Measurements from ENCODE around the gene ATP5PO.
"Not testable (repeated sequence)": the region's sequence is repeated elsewhere in the genome, so short reads cannot be mapped to it uniquely, and the experiment has no call there.

The ATP5PO gene

DNA sequence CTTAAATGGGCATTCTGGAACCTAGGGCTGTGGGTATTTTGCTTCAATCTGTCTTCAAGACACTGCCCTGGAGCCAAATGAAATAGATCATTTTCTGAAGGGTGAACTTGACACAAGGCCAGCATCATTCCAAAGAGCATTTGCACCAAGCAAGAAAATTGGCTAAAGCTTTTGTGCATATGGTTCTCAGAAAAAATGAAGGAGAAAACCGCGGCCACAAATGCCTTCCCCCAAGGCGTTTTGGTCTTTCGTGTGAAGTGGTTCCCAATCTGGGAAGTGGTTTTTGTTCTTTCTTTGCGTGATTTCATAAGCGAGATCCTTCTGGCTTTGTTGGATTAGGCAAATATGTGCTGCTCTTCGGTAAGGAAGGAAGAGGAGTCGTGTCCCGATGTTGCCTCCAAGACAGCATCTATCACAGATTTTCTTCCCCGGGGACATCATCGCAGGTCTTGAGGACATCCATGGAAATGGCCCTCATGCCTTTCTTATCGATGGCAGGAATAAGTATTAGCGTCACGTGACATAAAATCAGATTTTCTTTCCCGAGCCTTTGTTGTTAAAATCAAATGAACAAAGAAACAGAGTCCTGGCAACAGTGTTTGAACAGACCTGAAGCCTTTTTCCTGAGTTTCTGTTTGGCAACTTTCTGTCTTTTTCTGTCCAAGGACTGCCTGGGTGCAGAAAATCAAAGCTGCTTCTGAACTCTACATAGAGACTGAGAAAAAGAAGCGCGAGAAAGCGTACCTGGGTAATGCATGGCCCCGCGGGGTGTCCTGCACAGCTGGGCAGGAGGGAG is 31.0 kb downstream of the ATP5PO start:
- no peak overlapping the region for H3K4me3 Mint-ChIP-seq
- H3K9me3 Mint-ChIP-seq, result no peaks in the 10 kb centered on the region
- intact Hi-C loops (cut with micrococcal nuclease), result no loop called here
- no peak overlapping the region for H3K27ac Mint-ChIP-seq
- no peaks in the 10 kb centered on the region for H3K36me3 Mint-ChIP-seq (ENCODE audit: low read depth)
- no peaks in the 10 kb centered on the region for H3K27me3 Mint-ChIP-seq
- H3K4me1 Mint-ChIP-seq (ENCODE audit: low read depth), result no peaks in the 10 kb centered on the region

GRCh38 chr21:33883118-33883517 is 32.5 kb downstream of the ATP5PO start:
- Mint-ChIP-seq H3K4me3 (no peak overlapping the region), H3K9me3 (no peaks in the 10 kb centered on the region), H3K27me3 (no peaks in the 10 kb centered on the region), H3K27ac (no peak overlapping the region), H3K36me3 (ENCODE audit: low read depth) (no peaks in the 10 kb centered on the region), H3K4me1 (ENCODE audit: low read depth) (no peaks in the 10 kb centered on the region)
- intact Hi-C loops (cut with micrococcal nuclease), result no loop called here

GRCh38 chr21:33881689-33882440 is 33.7 kb downstream of the ATP5PO start:
- Mint-ChIP-seq H3K9me3 (no peaks in the 10 kb centered on the region), H3K4me3 (no peak overlapping the region), H3K27me3 (no peaks in the 10 kb centered on the region), H3K27ac (no peak overlapping the region), H3K36me3 (ENCODE audit: low read depth) (no peaks in the 10 kb centered on the region), H3K4me1 (ENCODE audit: low read depth) (no peaks in the 10 kb centered on the region)
- intact Hi-C loops (cut with micrococcal nuclease), result no loop called here

- Mint-ChIP-seq H3K4me1 (ENCODE audit: low read depth) (no peaks in the 10 kb centered on the region), H3K36me3 (ENCODE audit: low read depth) (no peaks in the 10 kb centered on the region), H3K9me3 (no peaks in the 10 kb centered on the region), H3K27me3 (no peaks in the 10 kb centered on the region), H3K27ac (no peak overlapping the region), H3K4me3 (no peak overlapping the region)
- intact Hi-C loops (cut with micrococcal nuclease), result no loop called here
Observed at GRCh38 chr21:33880626-33881025, 35.0 kb downstream of the ATP5PO start.

GRCh38 chr21:33878824-33879223 is 36.8 kb downstream of the ATP5PO start:
- intact Hi-C loops (cut with micrococcal nuclease), result no loop called here
- Mint-ChIP-seq H3K36me3 (ENCODE audit: low read depth) (no peaks in the 10 kb centered on the region), H3K4me1 (ENCODE audit: low read depth) (no peaks in the 10 kb centered on the region), H3K27me3 (no peaks in the 10 kb centered on the region), H3K4me3 (no peak overlapping the region), H3K9me3 (no peaks in the 10 kb centered on the region), H3K27ac (no peak overlapping the region)

GRCh38 chr21:33875026-33875695 is 40.4 kb downstream of the ATP5PO start:
- Mint-ChIP-seq H3K4me3 (no peak overlapping the region), H3K9me3 (no peaks in the 10 kb centered on the region), H3K27me3 (no peaks in the 10 kb centered on the region), H3K36me3 (ENCODE audit: low read depth) (no peaks in the 10 kb centered on the region), H3K4me1 (ENCODE audit: low read depth) (no peaks in the 10 kb centered on the region), H3K27ac (no peak overlapping the region)
- intact Hi-C loops (cut with micrococcal nuclease), result no loop called here

- intact Hi-C loops (cut with micrococcal nuclease), result no loop called here
- no peaks in the 10 kb centered on the region for H3K9me3 Mint-ChIP-seq
Observed at GRCh38 chr21:33874161-33874560, 41.4 kb downstream of the ATP5PO start.

GRCh38 chr21:33872881-33873515 is 42.6 kb downstream of the ATP5PO start:
- Mint-ChIP-seq H3K36me3 (ENCODE audit: low read depth) (no peaks in the 10 kb centered on the region), H3K4me3 (no peak overlapping the region), H3K4me1 (ENCODE audit: low read depth) (peaks cover 5% of the 10 kb centered on the region), H3K9me3 (no peaks in the 10 kb centered on the region), H3K27ac (no peak overlapping the region), H3K27me3 (no peaks in the 10 kb centered on the region)
- intact Hi-C loops (cut with micrococcal nuclease), result no loop called here

More at GRCh38 chr21:33874161-33874560, 41.4 kb downstream of the ATP5PO start:
- Mint-ChIP-seq H3K4me3 (no peak overlapping the region), H3K36me3 (ENCODE audit: low read depth) (no peaks in the 10 kb centered on the region), H3K27ac (no peak overlapping the region), H3K4me1 (ENCODE audit: low read depth) (peaks cover 5% of the 10 kb centered on the region), H3K27me3 (no peaks in the 10 kb centered on the region)

DNA sequence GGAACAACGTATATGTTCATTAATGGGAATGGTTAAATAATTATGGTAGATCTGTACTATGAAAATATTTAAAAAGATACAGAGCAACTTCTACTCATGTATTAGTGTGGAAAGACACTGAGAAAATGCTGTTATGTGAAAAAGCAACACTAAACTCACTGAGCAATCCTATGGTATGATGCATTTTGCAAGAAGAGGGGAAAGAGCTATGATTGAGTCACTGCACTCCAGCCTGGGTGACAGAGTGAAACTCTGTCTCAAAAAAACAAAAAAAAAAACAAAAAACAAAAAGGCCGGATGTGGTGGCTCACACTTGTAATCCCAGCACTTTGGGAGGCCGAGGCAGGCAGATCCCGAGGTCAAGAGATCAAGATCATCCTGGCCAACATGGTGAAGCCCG is 44.4 kb downstream of the ATP5PO start:
- H3K4me1 Mint-ChIP-seq (ENCODE audit: low read depth), result peaks cover 5% of the 10 kb centered on the region
- H3K9me3 Mint-ChIP-seq, result no peaks in the 10 kb centered on the region
- no peak overlapping the region for H3K4me3 Mint-ChIP-seq
- no peak overlapping the region for H3K27ac Mint-ChIP-seq
- peaks cover 4% of the 10 kb centered on the region for H3K27me3 Mint-ChIP-seq
- no peaks in the 10 kb centered on the region for H3K36me3 Mint-ChIP-seq (ENCODE audit: low read depth)
- intact Hi-C loops (cut with micrococcal nuclease), result no loop called here

- Mint-ChIP-seq H3K9me3 (no peaks in the 10 kb centered on the region), H3K4me3 (no peak overlapping the region), H3K4me1 (ENCODE audit: low read depth) (peaks cover 5% of the 10 kb centered on the region), H3K27ac (no peak overlapping the region), H3K36me3 (ENCODE audit: low read depth) (no peaks in the 10 kb centered on the region), H3K27me3 (peaks cover 4% of the 10 kb centered on the region)
- intact Hi-C loops (cut with micrococcal nuclease), result no loop called here
Observed at GRCh38 chr21:33870768-33871167, 44.8 kb downstream of the ATP5PO start.

GRCh38 chr21:33869873-33870272 is 45.7 kb downstream of the ATP5PO start:
- H3K9me3 Mint-ChIP-seq, result no peaks in the 10 kb centered on the region
- intact Hi-C loops (cut with micrococcal nuclease), result no loop called here
- H3K36me3 Mint-ChIP-seq (ENCODE audit: low read depth), result no peaks in the 10 kb centered on the region
- no peak overlapping the region for H3K27ac Mint-ChIP-seq
- H3K4me1 Mint-ChIP-seq (ENCODE audit: low read depth), result peaks cover 5% of the 10 kb centered on the region
- peaks cover 4% of the 10 kb centered on the region for H3K27me3 Mint-ChIP-seq
- H3K4me3 Mint-ChIP-seq, result no peak overlapping the region

- H3K27ac Mint-ChIP-seq, result peak overlapping the region; percentile 24
- H3K4me1 Mint-ChIP-seq (ENCODE audit: low read depth); H3K27me3 Mint-ChIP-seq; H3K9me3 Mint-ChIP-seq; intact Hi-C loops (cut with micrococcal nuclease); H3K36me3 Mint-ChIP-seq (ENCODE audit: low read depth): not testable (repeated sequence)
- peak overlapping the region; percentile 63 for H3K4me3 Mint-ChIP-seq
Observed at GRCh38 chr21:33867868-33868267, 47.7 kb downstream of the ATP5PO start.

DNA sequence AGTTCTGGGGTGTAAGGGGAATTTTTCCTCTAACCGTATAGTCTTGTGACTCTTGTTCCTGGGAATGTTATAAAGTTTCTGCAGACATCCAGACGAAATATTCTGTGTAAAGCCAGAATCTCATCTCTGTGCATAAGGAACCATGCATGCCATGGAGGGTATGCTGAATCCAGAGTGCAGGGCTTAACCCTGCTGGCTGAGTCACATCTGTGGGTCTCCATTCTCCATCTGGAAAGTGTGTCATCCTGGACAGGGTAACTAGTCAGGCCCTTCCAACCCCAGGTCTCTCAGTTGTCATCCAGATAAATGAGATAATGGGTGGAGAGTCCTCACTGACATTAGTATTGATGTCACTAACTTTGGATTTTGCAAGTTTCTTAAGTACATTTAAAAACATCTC is 48.8 kb downstream of the ATP5PO start:
- intact Hi-C loops (cut with micrococcal nuclease), result no loop called here
- Mint-ChIP-seq H3K4me3 (no peak overlapping the region), H3K36me3 (ENCODE audit: low read depth) (no peaks in the 10 kb centered on the region), H3K27ac (no peak overlapping the region), H3K4me1 (ENCODE audit: low read depth) (peaks cover 5% of the 10 kb centered on the region), H3K27me3 (peaks cover 4% of the 10 kb centered on the region), H3K9me3 (no peaks in the 10 kb centered on the region)

Measured in dendritic cell treated with granulocyte-macrophage colony-stimulating factor and Interleukin-4, amounts not matched to agents 40 ng/mL and 50 ng/mL, for 4 days (primary cell).